Measurements from ENCODE around the gene GRAMD2A.

GRAMD2A gene

DNA sequence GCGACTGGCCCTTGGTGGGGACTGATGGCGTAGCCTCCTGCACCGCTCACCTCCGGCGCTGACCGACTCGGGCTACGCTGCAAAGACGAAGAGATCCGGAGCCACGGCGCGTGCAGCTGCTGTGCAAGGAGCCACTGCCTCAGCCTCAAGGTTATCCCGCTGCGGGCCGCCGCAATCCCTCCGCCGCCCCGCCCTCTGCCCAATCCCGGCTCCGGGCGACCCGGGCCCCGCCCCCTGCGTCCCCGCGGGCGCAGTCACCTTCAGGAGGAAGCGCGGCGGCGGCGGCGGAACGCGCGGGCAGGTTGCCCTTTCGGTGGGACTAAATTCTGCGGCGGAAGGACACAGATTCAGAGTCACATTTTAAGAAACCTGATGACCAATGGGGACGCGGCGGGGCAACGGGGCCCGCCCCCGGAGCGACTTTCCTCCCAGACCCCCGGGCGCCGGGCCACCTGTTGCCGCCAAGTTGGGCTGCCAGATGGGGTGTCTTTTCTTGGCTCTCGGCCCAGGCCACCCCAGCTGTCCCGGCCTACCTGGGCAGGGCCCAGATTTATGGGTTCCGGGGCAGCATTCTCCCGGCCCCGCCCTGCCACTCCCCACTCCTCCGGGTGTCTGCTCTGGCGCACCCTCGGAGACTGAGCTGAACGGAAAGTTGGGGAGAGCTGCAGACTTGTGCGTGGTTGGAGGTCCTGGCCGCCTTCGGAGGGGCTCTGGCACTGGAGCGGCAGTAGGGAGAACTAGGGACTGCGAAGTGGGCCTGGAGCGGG is 33.7 kb upstream of the GRAMD2A start, which contains the start of gene PKM:
Gene PKM (minus strand): TSS at position 125 of the 767 bp plus-strand sequence. CDS start 12,093 bp downstream, outside the sequence.
- peak; percentile 99 for DNase-seq
- H3K4me1 ChIP-seq = peaks cover 16% of the 10 kb centered on the region
- TF ChIP-seq, protein P1, sequence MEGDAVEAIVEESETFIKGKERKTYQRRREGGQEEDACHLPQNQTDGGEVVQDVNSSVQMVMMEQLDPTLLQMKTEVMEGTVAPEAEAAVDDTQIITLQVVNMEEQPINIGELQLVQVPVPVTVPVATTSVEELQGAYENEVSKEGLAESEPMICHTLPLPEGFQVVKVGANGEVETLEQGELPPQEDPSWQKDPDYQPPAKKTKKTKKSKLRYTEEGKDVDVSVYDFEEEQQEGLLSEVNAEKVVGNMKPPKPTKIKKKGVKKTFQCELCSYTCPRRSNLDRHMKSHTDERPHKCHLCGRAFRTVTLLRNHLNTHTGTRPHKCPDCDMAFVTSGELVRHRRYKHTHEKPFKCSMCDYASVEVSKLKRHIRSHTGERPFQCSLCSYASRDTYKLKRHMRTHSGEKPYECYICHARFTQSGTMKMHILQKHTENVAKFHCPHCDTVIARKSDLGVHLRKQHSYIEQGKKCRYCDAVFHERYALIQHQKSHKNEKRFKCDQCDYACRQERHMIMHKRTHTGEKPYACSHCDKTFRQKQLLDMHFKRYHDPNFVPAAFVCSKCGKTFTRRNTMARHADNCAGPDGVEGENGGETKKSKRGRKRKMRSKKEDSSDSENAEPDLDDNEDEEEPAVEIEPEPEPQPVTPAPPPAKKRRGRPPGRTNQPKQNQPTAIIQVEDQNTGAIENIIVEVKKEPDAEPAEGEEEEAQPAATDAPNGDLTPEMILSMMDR (IDR thresholded peaks at IDR 0.05; ENCODE audit: low read depth, low read length) = no peak
- no peaks in the 10 kb centered on the region for H3K27me3 ChIP-seq
- H3K36me3 ChIP-seq = peaks cover 19% of the 10 kb centered on the region
- H3K9me3 ChIP-seq = no peaks in the 10 kb centered on the region
- H3K4me3 ChIP-seq (ENCODE audit: low read depth, low read length) = peak within 1 kb of the TSS; percentile 88

DNA sequence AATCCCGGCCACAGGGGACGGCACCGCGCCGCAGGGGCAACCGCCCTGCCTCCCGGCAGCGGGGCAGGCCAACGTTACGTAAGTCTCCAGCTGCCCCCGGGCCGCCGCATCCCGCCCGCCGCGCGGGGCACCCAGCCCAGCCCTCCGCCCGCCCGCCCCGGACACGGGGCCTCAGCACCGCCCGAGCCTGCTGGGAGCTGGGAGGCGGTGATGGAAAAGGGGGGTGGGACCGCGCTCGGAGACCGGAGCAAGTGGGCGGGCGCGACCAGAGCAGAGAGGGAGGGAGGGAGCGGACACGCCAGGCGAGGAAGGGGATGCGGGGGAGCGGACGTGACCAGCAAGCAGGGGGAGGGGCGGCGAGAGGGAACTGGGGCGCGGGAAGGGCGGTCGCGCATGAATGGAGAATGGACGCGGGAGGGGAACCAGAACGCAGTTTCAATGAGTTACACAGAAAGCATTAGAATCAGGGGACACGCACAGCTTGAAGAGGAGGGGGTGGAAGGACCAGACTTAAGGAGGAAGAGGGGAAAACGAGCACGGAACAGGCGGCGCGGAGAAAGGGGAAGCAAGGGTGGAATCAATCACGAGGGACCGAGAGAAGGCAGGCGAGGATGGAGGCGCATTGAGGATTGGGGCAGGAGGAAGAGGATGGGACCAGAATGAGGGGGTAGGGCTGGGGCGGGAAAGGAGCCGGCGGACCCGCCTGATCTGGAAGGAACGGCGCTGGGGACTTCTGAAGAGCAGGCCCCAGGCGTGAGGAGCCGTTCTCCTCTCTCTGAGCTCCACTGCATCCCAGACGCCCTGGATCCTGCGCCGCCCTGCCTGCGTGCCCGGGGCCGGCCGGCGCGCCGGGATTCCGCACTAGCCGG is 32.8 kb upstream of the GRAMD2A start:
- Histone ChIP-seq H3K4me1 (peaks cover 24% of the 10 kb centered on the region), H3K36me3 (peaks cover 27% of the 10 kb centered on the region), H3K9me3 (no peaks in the 10 kb centered on the region), H3K4me3 (ENCODE audit: low read depth, low read length) (peak overlapping the region; percentile 88), H3K27me3 (no peaks in the 10 kb centered on the region)
- TF ChIP-seq, protein P1 (IDR thresholded peaks at IDR 0.05; ENCODE audit: low read depth, low read length) = no peak
- peak; percentile 98 for DNase-seq

GRCh38 chr15:72229947-72230196 is 32.3 kb upstream of the GRAMD2A start:
- H3K4me3 ChIP-seq (ENCODE audit: low read depth, low read length) = peak overlapping the region; percentile 88
- H3K36me3 ChIP-seq = peaks cover 31% of the 10 kb centered on the region
- no peaks in the 10 kb centered on the region for H3K27me3 ChIP-seq
- H3K4me1 ChIP-seq = peaks cover 25% of the 10 kb centered on the region
- no peak for DNase-seq
- H3K9me3 ChIP-seq = no peaks in the 10 kb centered on the region
- TF ChIP-seq, protein P1 (IDR thresholded peaks at IDR 0.05; ENCODE audit: low read depth, low read length) = no peak

DNA sequence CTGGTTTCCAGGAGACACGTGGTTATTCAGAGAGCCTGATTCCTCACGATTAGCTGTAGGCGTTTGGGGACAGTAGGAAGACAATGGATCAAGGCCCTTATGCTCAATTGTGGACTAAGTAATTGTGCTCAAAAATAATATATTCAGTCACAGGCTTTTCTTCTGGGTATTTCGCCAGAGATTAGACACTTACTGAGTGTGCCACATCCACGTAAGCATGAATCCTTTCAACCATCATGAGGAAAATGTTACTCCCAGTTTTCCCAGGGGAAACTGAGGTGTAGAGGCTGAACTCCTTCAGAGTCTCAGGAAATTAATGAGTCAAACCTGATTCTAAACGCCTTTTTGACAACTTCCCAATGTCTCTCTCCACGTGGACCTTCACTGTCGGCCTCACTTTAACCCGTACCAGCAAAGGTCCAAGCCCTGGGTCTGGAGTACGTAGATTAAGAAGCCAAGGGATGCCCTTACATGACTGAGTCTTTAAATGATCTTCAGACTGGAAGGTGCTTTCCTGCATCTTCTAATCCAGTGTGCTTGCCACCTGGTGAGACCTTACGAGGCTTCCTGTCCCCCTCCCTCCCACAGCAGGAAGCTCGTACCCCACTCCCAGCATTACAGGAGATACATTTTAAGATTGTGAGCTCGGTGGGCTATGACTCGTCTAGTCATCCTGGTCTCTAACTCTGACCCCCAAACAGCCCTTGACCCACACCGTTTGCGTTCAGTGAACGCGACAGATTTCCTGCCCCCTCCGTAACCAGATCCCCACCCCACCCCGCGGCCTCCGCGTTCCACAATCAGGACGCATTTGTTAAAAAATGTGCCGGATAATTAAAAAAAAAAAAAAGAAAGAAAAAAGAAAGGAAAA is 31.7 kb upstream of the GRAMD2A start:
- H3K27me3 ChIP-seq = no peaks in the 10 kb centered on the region
- TF ChIP-seq, protein P1 (IDR thresholded peaks at IDR 0.05; ENCODE audit: low read depth, low read length) = no peak
- peak; percentile 16 for DNase-seq
- peak overlapping the region; percentile 88 for H3K4me3 ChIP-seq (ENCODE audit: low read depth, low read length)
- peaks cover 34% of the 10 kb centered on the region for H3K36me3 ChIP-seq
- no peaks in the 10 kb centered on the region for H3K9me3 ChIP-seq
- peaks cover 27% of the 10 kb centered on the region for H3K4me1 ChIP-seq

DNA sequence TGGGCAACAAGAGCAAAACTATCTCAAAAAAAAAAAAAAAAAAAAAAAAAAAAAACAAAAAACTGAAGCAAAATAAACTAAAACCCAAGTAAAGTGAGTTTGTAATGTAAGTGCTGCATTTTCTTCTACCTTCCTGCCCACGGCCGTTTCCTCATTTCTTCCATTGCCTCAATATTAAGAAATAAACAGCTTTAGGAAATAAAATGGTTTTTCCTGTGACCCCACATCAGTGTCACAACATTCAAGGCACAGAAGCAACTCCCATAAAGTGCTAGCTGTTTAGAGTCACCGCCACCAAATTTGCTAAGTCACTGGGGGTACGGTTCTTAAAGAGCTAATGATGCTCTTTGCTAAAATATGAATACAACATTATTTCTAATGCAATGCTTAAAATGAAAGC is 30.1 kb upstream of the GRAMD2A start:
- no peaks in the 10 kb centered on the region for H3K27me3 ChIP-seq
- H3K4me3 ChIP-seq (ENCODE audit: low read depth, low read length) = peak overlapping the region; percentile 88
- peaks cover 38% of the 10 kb centered on the region for H3K4me1 ChIP-seq
- DNase-seq = no peak
- peaks cover 47% of the 10 kb centered on the region for H3K36me3 ChIP-seq
- H3K9me3 ChIP-seq = no peaks in the 10 kb centered on the region
- TF ChIP-seq, protein P1 (IDR thresholded peaks at IDR 0.05; ENCODE audit: low read depth, low read length) = no peak

Measured in BE2C (cell line).